Measurements from ENCODE around the gene SEC31B. TPM values are rescaled to one million over a fixed set of nuclear protein-coding genes. Genes with fewer than 3 reads are reported as not detected.

The SEC31B gene
- total and polyA plus RNA-seq, 2 of the 8 experiments (the other 6 are each of a cell fraction or from before 2014, with no cell fraction given) = 4.1 to 5.3 TPM

GRCh38 chr10:100535715-100536353 lies 16.2 kb upstream of the SEC31B start, which contains the start of gene HIF1AN:
TSS of gene HIF1AN (plus strand) at chr10:100535943. CDS start at chr10:100535959, 16 bp downstream.
- H3K27ac ChIP-seq (ENCODE audit: low read depth, low read length) = no peak within 1 kb of the TSS
- no peak within 1 kb of the TSS for H4K8ac ChIP-seq (ENCODE audit: extremely low read depth, insufficient read depth, low read length)
- no peak within 1 kb of the TSS for H3K23ac ChIP-seq (ENCODE audit: insufficient read length)
- no peak within 1 kb of the TSS for H4K91ac ChIP-seq (replicated peaks; ENCODE audit: insufficient read length, low read length)
- peaks cover 3% of the 10 kb centered on the region; the same call in 1 of the 2 replicates for H3K23me2 ChIP-seq (ENCODE audit: low read depth, low read length)
- H2BK20ac ChIP-seq (ENCODE audit: low read length) = no peak within 1 kb of the TSS
- H3K79me2 ChIP-seq (ENCODE audit: control insufficient read depth in 1 of 2, insufficient read depth in 2 of 2, low read length in 2 of 2) = peaks cover 10 to 35% of the 10 kb centered on the region in 2 experiments
- no peaks in the 10 kb centered on the region for H3K9me3 ChIP-seq (ENCODE audit: insufficient read depth in 2 of 2, low read depth in 1 of 2, low read length in 1 of 2)
- H4K20me1 ChIP-seq (replicated peaks in 1 of 2; ENCODE audit: control insufficient read depth in 1 of 2, insufficient read depth in 2 of 2, low read length in 2 of 2) = peaks cover 6 to 10% of the 10 kb centered on the region in 2 experiments
- H3K4me2 ChIP-seq (ENCODE audit: insufficient read depth in 1 of 2, low read depth in 2 of 2, low read length in 2 of 2) = peak within 1 kb of the TSS; percentile 77 to 85
- H2AK5ac ChIP-seq (ENCODE audit: low read depth, low read length) = no peak within 1 kb of the TSS
- H3K4me1 ChIP-seq (replicated peaks in 1 of 4; ENCODE audit: control insufficient read depth in 3 of 4, insufficient read depth in 4 of 4, low read length in 3 of 4) = peaks cover 0 to 9% (median 5%) of the 10 kb centered on the region in 4 experiments; a peak in 5 of 7 replicates
- POLR2A ChIA-PET (ENCODE audit: partially characterized antibody) = interaction anchor here (0.7 to 1.8 kb wide), 14 partner anchors 9 to 453 kb away, joined by 3 to 7 read pairs (median 5); partner anchors contain the start of gene SEC31B
- H3K56ac ChIP-seq (replicated peaks; ENCODE audit: insufficient read length, low read depth, low read length) = no peak within 1 kb of the TSS
- no peak within 1 kb of the TSS for H3K4ac ChIP-seq (replicated peaks; ENCODE audit: insufficient read length, low read depth, low read length)
- no peak within 1 kb of the TSS for H3K18ac ChIP-seq (ENCODE audit: extremely low read depth, low read length)
- no peak within 1 kb of the TSS for H2BK12ac ChIP-seq (ENCODE audit: low read depth, low read length)
- H3K27me3 ChIP-seq (replicated peaks in 1 of 4; ENCODE audit: control insufficient read depth in 3 of 4, extremely low read depth in 1 of 4, insufficient read depth in 3 of 4, low read length in 3 of 4) = no peaks in the 10 kb centered on the region
- CTCF ChIA-PET (ENCODE audit: partially characterized antibody) = interaction anchor here (0.6 to 8.0 kb wide), 15 partner anchors 8 to 461 kb away, joined by 3 to 70 read pairs (median 7); partner anchors contain the start of gene SEC31B
- peak; percentile 84 to 87 for DNase-seq (ENCODE audit: low read depth in 1 of 2, low spot score in 2 of 2)
- H3K79me1 ChIP-seq (ENCODE audit: low read depth, low read length) = peaks cover 4% of the 10 kb centered on the region
- peak within 1 kb of the TSS in 1 of 4 experiments; percentile 9; a peak in 3 of 7 replicates for H3K9ac ChIP-seq (replicated peaks in 1 of 4; ENCODE audit: extremely low read depth in 1 of 4, low read depth in 3 of 4, low read length in 3 of 4)
- FAIRE-seq = peak; percentile 88
- no peak within 1 kb of the TSS for H3K14ac ChIP-seq (ENCODE audit: insufficient read length)
- peak within 1 kb of the TSS; percentile 55 for H4K5ac ChIP-seq (ENCODE audit: insufficient read length, low read depth, low read length)
- peaks cover 11 to 32% (median 25%) of the 10 kb centered on the region in 4 experiments for H3K36me3 ChIP-seq (ENCODE audit: control insufficient read depth in 2 of 4, insufficient read depth in 4 of 4, low read length in 3 of 4)
- no peak within 1 kb of the TSS for H2BK5ac ChIP-seq (ENCODE audit: low read depth, low read length)
- H2BK15ac ChIP-seq (ENCODE audit: low read length) = peak within 1 kb of the TSS; percentile 4; the same call in 1 of the 2 replicates
- 3% methylated on average over 35 of the region's 35 CpGs; no CpG with 5 or more reads in 1 of the 2 experiments for WGBS, 2 experiments (ENCODE audit: extremely low coverage in 1 of 2, insufficient coverage in 1 of 2, insufficient read length in 1 of 2, insufficient replicate concordance in 2 of 2, low coverage in 1 of 2, low lambda C conversion rate in 2 of 2, missing lambda C conversion rate in 1 of 2)
- no peak within 1 kb of the TSS for H2BK120ac ChIP-seq (replicated peaks; ENCODE audit: low read depth, low read length)
- peak within 1 kb of the TSS; percentile 99 for H2AFZ ChIP-seq (ENCODE audit: low read length)
- peak within 1 kb of the TSS; percentile 59 to 94 (median 91) for H3K4me3 ChIP-seq (ENCODE audit: extremely low read depth in 1 of 4, insufficient read depth in 2 of 4, low read depth in 3 of 4, low read length in 4 of 4)
- TF ChIP-seq CTCF (IDR thresholded peaks at IDR 0.05; ENCODE audit: control extremely low read depth in 1 of 3, insufficient read depth in 1 of 3, low read depth in 1 of 3, low read length in 3 of 3) (peak; percentile 90 to 94 (median 91)), CTBP2 (IDR thresholded peaks at IDR 0.05; ENCODE audit: borderline replicate concordance, insufficient read depth, insufficient read length, low read length) (no peak), TAF1 (IDR thresholded peaks at IDR 0.05; ENCODE audit: low read depth, low read length) (peak; percentile 70; the same call in 1 of the 2 replicates), RXRA (IDR thresholded peaks at IDR 0.05; ENCODE audit: insufficient read depth, low read depth, low read length) (no peak), SP1 (IDR thresholded peaks at IDR 0.05; ENCODE audit: low read depth, low read length) (peak; percentile 48; the same call in 1 of the 2 replicates), YY1 (IDR thresholded peaks at IDR 0.05; ENCODE audit: low read depth, low read length) (peak; percentile 86), POLR2A (IDR thresholded peaks at IDR 0.05; ENCODE audit: control extremely low read depth in 1 of 2, low read depth in 2 of 2, low read length in 2 of 2) (peak; percentile 77 to 90), NANOG (IDR thresholded peaks at IDR 0.05; ENCODE audit: insufficient read depth, low read depth, low read length, poor library complexity, severe bottlenecking) (no peak)
- TF ChIP-seq, protein P1, sequence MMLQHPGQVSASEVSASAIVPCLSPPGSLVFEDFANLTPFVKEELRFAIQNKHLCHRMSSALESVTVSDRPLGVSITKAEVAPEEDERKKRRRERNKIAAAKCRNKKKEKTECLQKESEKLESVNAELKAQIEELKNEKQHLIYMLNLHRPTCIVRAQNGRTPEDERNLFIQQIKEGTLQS (IDR thresholded peaks at IDR 0.05; ENCODE audit: insufficient read depth, low read depth, low read length) = no peak

All from H1 (cell line).